Thyroid gland (tissue), 4 donors: ENCODE measurements around the gene DNAH9.

Experiments
- CTCF ChIP-seq, 6 experiments: fragments of 200-600 bp in 3 of 6; fragments of 450-650 bp in 3 of 6; sonication (generic) in 3 of 6; IDR thresholded peaks; one replicate each; pipeline ENCODE4 v1.5.1; 2016 to 2019; ENCODE audit warnings: antibody characterized with exemption in 6 of 6, mild to moderate bottlenecking in 2 of 6, inconsistent platforms in 1 of 6, moderate library complexity in 1 of 6
- POLR2A ChIP-seq, 2 donors: fragments of 450-650 bp; IDR thresholded peaks; one replicate each; pipeline ENCODE4 v1.6.1; 2017; ENCODE audit warnings: antibody characterized with exemption in 2 of 2, mild to moderate bottlenecking in 2 of 2, moderate library complexity in 1 of 2

GRCh38 chr17:11986942-11987329 lies 388.7 kb downstream of the DNAH9 start:
- TF ChIP-seq CTCF (IDR thresholded peaks at IDR 0.05) (peak in 4 of 6 experiments; percentile 24 to 58 (median 55)), POLR2A (IDR thresholded peaks at IDR 0.05) (no peak)
